ENCODE results near the gene FAM89A.

- no peak for TF ChIP-seq CTCF (IDR thresholded peaks at IDR 0.05)
- TF ChIP-seq POLR2A (IDR thresholded peaks at IDR 0.05), result no peak
These were observed 39.1 kb upstream of the FAM89A start for GRCh38 chr1:231079163-231079562.

Measured in ovary (tissue), 3 donors.